ENCODE results near the gene MRPL40. TPM values are rescaled to one million over a fixed set of nuclear protein-coding genes. Genes with fewer than 3 reads are reported as not detected.
A peak's percentile ranks its signal among the peaks of the same experiment; 100 is the strongest.
"Not testable (repeated sequence)": the region's sequence is repeated elsewhere in the genome, so short reads cannot be mapped to it uniquely, and the experiment has no call there.

The MRPL40 gene
- polyA plus RNA-seq, 1 donor from 2014 or later = 75.6 TPM

DNA sequence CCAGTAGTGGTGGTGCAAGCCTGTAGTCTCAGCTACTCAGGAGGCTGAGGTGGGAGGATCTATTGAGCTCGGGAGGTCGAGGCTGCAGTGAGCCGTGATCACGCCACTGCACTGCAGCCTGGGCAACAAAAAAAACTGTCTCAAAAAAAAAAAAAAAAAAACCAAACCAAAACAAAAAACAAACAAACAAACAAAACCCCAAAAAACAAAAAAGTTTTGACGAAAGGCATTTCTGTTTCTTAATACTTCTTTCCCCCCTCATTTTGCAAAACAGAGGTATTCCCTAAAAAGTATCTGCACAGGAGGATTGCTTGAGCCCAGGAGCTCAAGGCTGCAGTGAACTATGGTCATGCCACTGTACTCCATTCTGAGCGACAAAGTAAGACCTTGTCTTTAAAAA is 12.0 kb upstream of the MRPL40 start:
- peaks cover 24 to 43% (median 26%) of the 10 kb centered on the region in 3 donors for H3K4me1 Mint-ChIP-seq
- no peaks in the 10 kb centered on the region for H3K9me3 Mint-ChIP-seq
- H3K36me3 Mint-ChIP-seq = peaks cover 7% of the 10 kb centered on the region
- no peaks in the 10 kb centered on the region for H3K27me3 Mint-ChIP-seq
- peak overlapping the region; percentile 51 to 84 (median 60) for H3K27ac Mint-ChIP-seq
- no peak overlapping the region for H3K4me3 Mint-ChIP-seq

GRCh38 chr22:19422440-19423301 is 9.7 kb upstream of the MRPL40 start:
- Mint-ChIP-seq H3K36me3 (peaks cover 3% of the 10 kb centered on the region), H3K4me3 (no peak overlapping the region), H3K27me3 (no peaks in the 10 kb centered on the region), H3K27ac (peak overlapping the region in 2 of 3 donors; percentile 3 to 42), H3K4me1 (peaks cover 31 to 53% (median 34%) of the 10 kb centered on the region in 3 donors), H3K9me3 (no peaks in the 10 kb centered on the region)

GRCh38 chr22:19424186-19424500 is 8.2 kb upstream of the MRPL40 start:
- Mint-ChIP-seq H3K4me3 (no peak overlapping the region), H3K27ac (no peak overlapping the region), H3K36me3 (peaks cover 4% of the 10 kb centered on the region)

DNA sequence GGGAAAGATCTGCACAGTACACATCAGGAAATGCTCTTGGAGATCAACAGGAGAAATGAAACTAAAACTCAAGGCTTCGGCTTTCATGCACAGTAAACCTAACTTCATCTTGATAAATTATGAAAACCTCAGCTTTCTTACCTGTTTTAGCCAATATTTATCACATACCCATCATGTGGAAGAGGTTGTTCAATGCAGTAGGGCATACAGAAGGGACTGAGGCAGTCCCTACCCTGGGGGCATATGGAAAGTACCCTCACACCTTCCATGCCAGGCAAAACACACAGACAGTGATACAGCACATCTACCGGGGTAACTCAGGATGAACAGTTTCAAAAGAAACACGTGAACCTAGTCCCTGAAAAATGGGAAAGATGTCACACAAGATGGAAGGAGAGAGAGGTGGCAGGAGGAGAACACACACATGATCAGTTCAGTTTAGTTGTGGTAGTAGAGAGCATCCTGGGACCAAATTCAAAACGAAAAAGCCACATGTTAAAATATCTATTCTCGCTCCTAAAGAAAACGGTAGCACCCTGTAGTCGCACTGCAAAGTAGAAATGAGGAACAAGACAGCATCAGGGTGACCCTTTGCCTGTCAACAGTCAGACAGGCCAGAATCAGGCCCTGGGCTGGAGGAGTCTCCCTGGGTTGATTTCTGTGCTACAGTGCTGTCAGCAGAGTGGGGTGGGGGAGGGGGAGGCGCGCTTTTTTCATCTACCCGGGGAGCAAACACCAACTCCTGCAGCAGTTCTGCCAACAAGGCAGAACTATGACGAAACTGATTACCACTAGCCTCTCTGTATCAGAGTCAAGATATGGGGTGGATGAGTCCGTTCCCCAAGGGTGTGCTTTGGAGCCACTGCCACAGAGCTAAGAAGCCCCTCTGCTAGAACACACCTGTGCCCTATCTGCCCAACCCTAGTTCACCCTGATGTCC is 2.1 kb upstream of the MRPL40 start:
- H3K27ac Mint-ChIP-seq = peak overlapping the region; percentile 87 to 94 (median 88)
- H3K9me3 Mint-ChIP-seq = no peaks in the 10 kb centered on the region

More at GRCh38 chr22:19424186-19424500, 8.2 kb upstream of the MRPL40 start:
- Mint-ChIP-seq H3K4me1 (peaks cover 36 to 61% (median 38%) of the 10 kb centered on the region in 3 donors), H3K27me3 (no peaks in the 10 kb centered on the region), H3K9me3 (no peaks in the 10 kb centered on the region)

GRCh38 chr22:19430890-19431541 is 1.3 kb upstream of the MRPL40 start:
- H3K27ac Mint-ChIP-seq = peak overlapping the region; percentile 88 to 100 (median 94)
- peaks cover 52 to 59% (median 53%) of the 10 kb centered on the region in 3 donors for H3K4me1 Mint-ChIP-seq
- peak overlapping the region; percentile 93 to 100 (median 94) for H3K4me3 Mint-ChIP-seq
- H3K36me3 Mint-ChIP-seq = peaks cover 2% of the 10 kb centered on the region
- no peaks in the 10 kb centered on the region for H3K9me3 Mint-ChIP-seq
- no peaks in the 10 kb centered on the region for H3K27me3 Mint-ChIP-seq

More for the DNA sequence above, 2.1 kb upstream of the MRPL40 start:
- H3K4me3 Mint-ChIP-seq = peak overlapping the region; percentile 93 to 100 (median 94)
- H3K27me3 Mint-ChIP-seq = no peaks in the 10 kb centered on the region
- peaks cover 2% of the 10 kb centered on the region for H3K36me3 Mint-ChIP-seq
- H3K4me1 Mint-ChIP-seq = peaks cover 49 to 53% (median 51%) of the 10 kb centered on the region in 3 donors

DNA sequence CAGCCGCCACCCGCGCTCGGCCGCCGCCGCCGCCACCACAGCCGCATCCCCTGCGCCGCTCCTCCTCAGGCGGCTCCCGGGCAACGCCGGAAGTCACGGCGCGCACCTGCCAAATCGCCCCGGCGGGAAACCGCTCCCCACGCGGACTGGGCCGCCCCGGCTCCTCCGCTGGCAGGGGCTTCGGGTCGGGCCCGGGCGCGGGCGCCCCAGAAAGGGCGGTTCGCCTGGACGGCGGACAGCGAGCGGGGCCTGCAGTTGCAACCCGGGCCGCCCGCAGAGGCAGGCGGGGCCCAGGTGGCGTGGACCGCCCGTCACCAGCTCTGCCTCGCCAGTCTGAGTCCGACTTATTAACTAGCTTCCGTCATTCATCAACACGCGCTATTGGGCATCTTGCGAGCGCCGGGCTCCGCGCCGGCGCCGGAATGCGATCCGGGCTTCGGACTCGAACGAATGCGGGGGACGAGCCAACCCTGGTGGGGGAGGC is 654 bp upstream of the MRPL40 start, which contains the start of gene HIRA:
TSS of gene HIRA (minus strand) at position 85 of the 484 bp plus-strand sequence. CDS start 257 bp downstream, outside the sequence.
- peaks cover 47 to 52% (median 48%) of the 10 kb centered on the region in 3 donors for H3K4me1 Mint-ChIP-seq
- H3K36me3 Mint-ChIP-seq = peaks cover 2% of the 10 kb centered on the region
- peak within 1 kb of the TSS; percentile 94 to 100 (median 96) for H3K4me3 Mint-ChIP-seq
- H3K9me3 Mint-ChIP-seq = no peaks in the 10 kb centered on the region
- H3K27me3 Mint-ChIP-seq = no peaks in the 10 kb centered on the region
- H3K27ac Mint-ChIP-seq = peak within 1 kb of the TSS; percentile 88 to 100 (median 98)

GRCh38 chr22:19434401-19434800 is 2.1 kb downstream of the MRPL40 start:
- Mint-ChIP-seq H3K27ac (peak overlapping the region; percentile 88 to 100 (median 96)), H3K4me3 (peak overlapping the region; percentile 46 to 100 (median 63)), H3K9me3 (no peaks in the 10 kb centered on the region), H3K27me3 (no peaks in the 10 kb centered on the region), H3K36me3 (no peaks in the 10 kb centered on the region), H3K4me1 (peaks cover 35 to 38% (median 37%) of the 10 kb centered on the region in 3 donors)

GRCh38 chr22:19434829-19435580 is 2.7 kb downstream of the MRPL40 start:
- Mint-ChIP-seq H3K4me1 (peaks cover 29 to 32% (median 31%) of the 10 kb centered on the region in 3 donors), H3K27ac (peak overlapping the region; percentile 88 to 100 (median 96)), H3K9me3 (no peaks in the 10 kb centered on the region), H3K36me3 (no peaks in the 10 kb centered on the region), H3K27me3 (no peaks in the 10 kb centered on the region), H3K4me3 (peak overlapping the region; percentile 39 to 100 (median 74))

GRCh38 chr22:19436444-19437161 is 4.3 kb downstream of the MRPL40 start:
- peaks cover 24 to 27% (median 25%) of the 10 kb centered on the region in 3 donors for H3K4me1 Mint-ChIP-seq
- not testable (repeated sequence) for H3K9me3 Mint-ChIP-seq, H3K27me3 Mint-ChIP-seq, H3K4me3 Mint-ChIP-seq, H3K27ac Mint-ChIP-seq, H3K36me3 Mint-ChIP-seq

GRCh38 chr22:19438298-19438697 is 6.0 kb downstream of the MRPL40 start:
- Mint-ChIP-seq H3K4me3 (peak overlapping the region in 1 of 4 donors; percentile 13), H3K27ac (peak overlapping the region in 1 of 3 donors; percentile 39), H3K9me3 (no peaks in the 10 kb centered on the region), H3K36me3 (no peaks in the 10 kb centered on the region), H3K4me1 (peaks cover 16 to 23% (median 18%) of the 10 kb centered on the region in 3 donors), H3K27me3 (no peaks in the 10 kb centered on the region)

DNA sequence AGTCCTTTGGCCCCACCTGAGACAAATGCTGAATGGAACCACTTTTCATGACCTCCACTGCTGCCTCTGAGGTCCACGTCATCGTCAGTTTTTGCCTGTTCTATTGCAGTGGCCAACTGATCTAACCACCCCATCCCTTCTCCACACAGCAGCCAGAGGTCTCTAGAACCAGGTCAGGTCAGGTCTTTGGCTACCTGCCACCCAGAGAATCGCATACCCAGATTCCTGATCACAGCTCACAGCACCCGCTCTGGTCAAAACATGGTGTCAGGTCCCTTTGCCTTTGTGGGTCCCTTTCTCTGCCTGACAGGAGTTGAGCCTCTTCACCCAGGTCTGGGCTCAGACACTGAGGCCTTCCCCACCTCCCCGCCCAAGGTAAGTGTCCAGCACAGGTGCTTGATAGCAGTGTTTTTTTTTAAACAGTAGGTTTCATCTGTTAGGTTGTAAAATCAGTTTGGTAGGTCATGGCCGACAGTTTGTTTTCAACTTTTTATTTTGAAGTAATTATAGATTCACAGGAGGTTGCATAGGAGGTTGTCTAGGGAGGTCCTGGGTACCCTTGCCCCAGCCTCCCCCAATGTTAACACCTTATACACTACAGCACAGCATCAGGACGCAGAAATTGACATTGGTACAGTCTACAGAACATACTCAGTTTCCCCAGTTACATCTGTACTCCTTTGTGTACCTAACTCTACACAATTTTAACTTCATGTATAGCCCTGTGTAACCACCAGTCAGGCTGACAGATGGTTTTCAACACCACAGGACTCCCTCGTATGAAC is 8.3 kb downstream of the MRPL40 start:
- H3K4me1 Mint-ChIP-seq = peaks cover 9 to 21% (median 10%) of the 10 kb centered on the region in 3 donors

DNA sequence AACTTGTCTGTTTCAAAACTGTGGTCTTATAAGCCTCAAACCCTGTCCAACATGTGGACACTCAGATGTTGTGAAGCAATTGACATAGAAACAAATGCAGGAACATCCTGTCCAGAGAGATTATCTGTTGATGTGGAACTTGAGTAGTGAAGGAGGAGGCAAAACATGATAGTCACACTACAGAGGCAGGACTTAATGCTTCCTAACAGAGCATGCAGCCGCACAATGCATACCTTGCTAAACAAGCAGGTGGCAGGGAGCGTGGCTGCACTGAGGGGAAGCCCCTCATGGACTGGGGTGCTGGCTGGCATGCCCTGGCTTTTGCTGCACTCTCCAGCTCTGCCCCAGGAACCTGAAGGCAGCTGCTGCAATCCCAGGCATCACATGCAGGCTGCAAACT is 9.8 kb downstream of the MRPL40 start:
- Mint-ChIP-seq H3K9me3 (no peaks in the 10 kb centered on the region), H3K4me3 (peak overlapping the region in 1 of 4 donors; percentile 72), H3K4me1 (peaks cover 16 to 29% (median 20%) of the 10 kb centered on the region in 3 donors), H3K27ac (peak overlapping the region in 1 of 3 donors; percentile 43), H3K36me3 (peaks cover 2% of the 10 kb centered on the region), H3K27me3 (no peaks in the 10 kb centered on the region)

More for the DNA sequence above, 8.3 kb downstream of the MRPL40 start:
- peak overlapping the region in 1 of 3 donors; percentile 73 for H3K27ac Mint-ChIP-seq
- peak overlapping the region in 1 of 4 donors; percentile 32 for H3K4me3 Mint-ChIP-seq
- no peaks in the 10 kb centered on the region for H3K9me3 Mint-ChIP-seq
- peaks cover 2% of the 10 kb centered on the region for H3K36me3 Mint-ChIP-seq
- no peaks in the 10 kb centered on the region for H3K27me3 Mint-ChIP-seq

Measured in IgD-negative memory B cell (primary cell).